NCI-H146 treated with DMSO at 0.1 percent for 48 hours (cell line): Measurements from ENCODE around the gene SPRY2.
"Not testable (repeated sequence)": the region's sequence is repeated elsewhere in the genome, so short reads cannot be mapped to it uniquely, and the experiment has no call there.

Experiments
- DNase-seq: peaks from one replicate; lab custom pipeline; 2025; ENCODE audit not compliant: unreplicated experiment; lab: John Stamatoyannopoulos, UW

Gene SPRY2

DNA sequence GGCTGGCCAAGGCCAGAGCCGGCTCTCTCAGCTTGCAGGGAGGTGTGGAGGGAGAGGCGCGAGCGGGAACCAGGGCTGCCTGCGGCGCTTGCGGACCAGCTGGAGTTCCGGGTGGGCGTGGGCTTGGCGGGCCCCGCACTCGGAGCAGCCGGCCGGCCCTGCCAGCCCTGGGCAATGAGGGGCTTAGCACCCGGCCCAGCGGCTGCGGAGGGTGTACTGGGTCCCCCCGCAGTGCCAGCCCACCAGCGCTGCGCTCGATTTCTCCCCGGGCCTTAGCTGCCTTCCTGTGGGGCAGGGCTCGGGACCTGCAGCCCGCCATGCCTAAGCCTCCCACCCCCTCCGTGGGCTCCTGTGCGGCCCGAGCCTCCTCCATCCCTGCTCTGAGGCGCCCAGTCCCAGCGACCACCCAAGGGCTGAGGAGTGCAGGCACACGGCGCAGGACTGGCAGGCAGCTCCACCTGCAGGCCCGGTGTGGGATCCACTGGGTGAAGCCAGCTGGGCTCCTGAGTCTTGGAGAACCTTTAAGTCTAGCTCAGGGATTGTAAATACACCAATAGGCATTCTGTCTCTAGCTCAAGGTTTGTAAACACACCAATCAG, 14.7 kb upstream of the SPRY2 start:
- not testable (repeated sequence) for DNase-seq

DNA sequence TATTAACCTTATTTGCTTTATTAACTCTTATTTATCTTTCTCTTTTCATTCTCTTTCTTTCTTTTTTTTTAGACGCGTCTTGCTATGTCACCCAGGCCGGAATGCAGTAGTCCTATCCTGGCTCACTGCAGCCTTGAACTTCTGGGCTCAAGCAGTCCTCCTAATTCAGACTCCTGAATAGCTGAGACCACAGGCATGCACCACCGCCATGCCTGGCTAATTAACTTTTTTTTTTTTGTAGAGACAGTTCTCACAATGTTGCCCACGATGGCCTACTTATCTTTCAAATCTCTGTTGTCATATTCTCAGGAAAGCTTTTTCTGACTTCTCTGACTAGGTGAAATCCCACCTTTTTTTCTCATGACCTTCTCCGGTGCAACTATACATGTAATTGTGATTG, 7.8 kb upstream of the SPRY2 start:
- DNase-seq: no peak

DNA sequence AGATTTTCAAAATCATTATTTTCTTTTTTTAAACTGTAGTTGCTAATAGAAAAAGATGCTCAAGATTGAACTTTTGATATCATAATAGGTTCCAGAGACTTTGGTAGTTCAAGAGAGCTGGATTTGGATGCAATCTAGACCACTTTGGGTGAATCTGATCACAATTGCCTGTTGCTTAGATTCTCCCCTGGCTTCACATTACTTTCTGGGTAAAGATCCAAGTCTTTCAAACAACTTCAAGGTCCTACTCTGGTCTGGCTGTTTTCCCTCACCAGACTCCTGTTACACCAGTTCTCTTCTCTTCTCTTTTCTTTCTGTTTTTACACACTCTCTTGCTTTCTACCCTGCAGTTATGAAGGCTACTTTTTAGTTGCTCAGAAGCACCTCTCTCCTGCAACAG, 7.4 kb upstream of the SPRY2 start:
- DNase-seq: no peak

DNA sequence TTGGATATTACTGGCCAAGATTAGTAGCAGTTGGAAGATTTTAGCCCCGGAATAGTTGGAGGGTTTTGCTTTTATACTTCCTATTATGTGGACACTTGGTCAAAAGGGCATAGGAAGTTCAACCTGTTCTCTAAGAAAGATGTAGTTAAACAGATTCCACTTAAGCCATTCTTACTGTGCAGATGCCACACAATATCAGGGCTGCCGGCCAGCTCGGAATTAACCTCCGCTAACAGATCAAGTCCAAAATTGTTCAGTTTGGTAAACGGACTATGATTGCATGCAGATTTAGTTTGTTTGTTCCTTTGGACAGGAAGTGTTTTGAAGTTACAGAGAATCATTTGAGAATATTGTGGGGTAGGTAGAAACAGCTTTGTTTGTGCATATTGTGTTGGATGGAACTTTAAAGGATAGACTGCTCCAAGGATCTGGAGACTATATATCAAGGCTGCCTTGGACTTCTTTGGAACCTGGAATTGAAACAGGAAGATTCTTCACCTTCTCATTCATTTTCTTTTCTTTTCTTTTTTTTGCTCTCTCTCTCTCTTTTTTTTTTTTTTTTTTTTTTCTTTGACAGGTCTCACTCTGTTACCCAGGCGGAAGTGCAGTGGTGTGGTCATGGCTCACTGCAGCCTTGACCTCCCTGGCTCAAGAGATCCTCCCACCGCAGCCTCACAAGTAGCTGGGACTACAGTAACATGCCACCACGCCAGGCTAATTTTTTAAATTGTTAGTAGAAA, 5.0 kb upstream of the SPRY2 start:
- no peak for DNase-seq

DNA sequence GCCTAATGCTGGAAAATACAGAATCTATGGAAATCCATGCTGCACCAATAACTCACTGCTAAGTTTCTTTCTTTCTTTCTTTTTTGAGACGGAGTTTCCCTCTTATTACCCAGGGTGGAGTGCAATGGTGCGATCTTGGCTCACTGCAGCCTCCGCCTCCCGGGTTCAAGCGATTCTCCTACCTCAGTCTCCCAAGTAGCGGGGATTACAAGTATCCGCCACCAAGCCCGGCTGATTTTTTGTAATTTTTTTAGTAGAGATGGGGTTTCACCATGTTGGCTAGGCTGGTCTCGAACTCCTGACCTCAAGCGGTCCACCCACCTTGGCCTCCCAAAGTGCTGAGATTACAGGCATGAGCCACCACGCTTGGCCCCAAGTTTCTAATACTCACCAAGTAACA, 3.1 kb upstream of the SPRY2 start:
- DNase-seq: not testable (repeated sequence)

DNA sequence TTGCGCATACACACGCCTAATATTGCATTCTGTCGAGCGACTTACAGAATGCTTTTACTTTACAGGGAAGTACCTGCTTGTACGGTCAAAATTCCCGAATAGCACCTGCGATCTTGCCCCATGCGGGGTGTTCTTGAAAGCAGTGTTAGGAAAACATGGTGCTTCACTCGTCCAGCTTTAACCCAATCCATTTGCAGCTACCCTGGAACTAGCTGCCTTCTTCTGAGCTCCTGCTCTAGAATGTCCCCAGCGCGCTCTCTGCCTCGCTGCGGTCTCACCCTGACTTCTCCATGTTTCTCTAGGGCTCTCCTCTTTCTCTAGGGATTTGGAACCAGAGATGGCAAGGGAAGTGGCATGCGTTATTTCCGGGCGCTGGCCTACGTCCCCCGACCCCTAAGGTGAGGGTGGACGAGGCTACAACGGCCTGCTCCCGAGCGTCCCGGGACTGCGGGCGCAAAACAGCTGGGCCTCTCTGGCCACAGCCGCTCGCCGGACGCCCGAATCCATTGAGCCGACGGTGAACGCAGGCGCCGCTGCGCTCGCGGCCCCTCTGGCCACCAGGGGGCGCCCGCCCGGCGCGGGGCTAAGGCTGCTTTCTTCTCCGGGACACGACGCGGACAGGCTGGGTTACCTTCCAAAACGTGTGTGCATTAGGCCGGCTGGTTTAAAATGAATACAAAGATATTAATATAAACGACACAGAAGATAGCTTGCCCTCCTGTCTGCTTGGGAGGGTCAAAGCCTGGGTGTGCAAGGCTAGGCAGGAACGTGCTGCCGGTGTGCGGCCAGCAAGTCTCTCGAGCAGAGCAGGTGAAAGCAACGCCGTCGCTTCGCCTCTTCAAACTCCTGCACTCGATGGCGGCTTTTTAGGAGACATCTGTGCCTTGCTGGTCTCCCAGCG, 1.8 kb upstream of the SPRY2 start:
- DNase-seq: no peak

DNA sequence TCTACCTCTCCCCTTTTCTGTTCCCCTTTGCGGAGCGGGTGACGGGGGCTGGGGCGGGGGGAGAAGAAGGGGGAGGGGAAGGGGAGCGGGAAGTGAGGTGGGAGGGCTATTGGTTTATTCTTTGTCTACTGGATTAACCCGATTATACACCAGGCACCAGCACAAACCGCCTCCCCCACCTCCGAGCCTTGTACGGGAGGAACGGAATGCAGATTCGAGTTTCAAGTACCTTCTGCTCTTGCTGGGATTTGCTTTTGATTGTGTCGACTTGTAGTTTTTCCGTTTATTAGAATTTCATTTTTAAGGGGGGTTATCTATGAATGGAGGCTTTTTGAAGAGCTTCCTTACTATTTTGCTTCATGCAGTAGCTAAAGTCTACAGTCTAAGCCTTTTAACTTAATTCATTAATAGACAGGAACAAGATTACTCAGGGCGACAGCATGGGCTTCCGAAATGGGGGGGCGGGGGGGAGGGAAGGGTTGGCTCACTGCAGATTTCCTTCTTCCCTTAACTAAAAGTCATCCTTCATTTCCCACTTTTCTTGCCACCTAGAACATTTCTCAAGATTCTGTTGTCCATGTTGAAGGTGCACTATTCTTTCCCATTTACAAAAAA, 937 bp upstream of the SPRY2 start:
- peak; percentile 22 for DNase-seq

DNA sequence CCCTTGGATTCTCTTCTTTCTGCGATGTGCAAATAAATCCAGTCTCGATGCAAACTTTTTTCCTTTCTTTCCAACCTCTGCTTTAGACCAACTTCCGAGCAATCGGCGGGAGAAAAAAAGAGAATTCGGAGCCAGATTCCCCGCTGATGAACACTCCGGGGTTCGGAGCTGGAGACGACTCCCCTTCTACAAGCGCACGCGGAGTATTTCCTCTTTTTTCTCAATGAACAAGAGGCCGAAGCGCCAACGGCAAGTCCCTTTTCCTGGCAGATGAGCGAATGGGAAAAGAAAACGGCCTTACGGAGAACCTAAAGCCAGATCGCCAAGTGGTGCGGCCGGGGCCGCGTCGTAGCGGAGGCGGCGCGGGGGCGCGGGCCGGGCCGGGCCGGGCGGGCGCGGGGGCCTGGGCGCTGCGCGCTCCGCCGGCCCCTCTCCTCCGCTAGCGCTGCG, 250 bp downstream of the SPRY2 start:
- DNase-seq: no peak

DNA sequence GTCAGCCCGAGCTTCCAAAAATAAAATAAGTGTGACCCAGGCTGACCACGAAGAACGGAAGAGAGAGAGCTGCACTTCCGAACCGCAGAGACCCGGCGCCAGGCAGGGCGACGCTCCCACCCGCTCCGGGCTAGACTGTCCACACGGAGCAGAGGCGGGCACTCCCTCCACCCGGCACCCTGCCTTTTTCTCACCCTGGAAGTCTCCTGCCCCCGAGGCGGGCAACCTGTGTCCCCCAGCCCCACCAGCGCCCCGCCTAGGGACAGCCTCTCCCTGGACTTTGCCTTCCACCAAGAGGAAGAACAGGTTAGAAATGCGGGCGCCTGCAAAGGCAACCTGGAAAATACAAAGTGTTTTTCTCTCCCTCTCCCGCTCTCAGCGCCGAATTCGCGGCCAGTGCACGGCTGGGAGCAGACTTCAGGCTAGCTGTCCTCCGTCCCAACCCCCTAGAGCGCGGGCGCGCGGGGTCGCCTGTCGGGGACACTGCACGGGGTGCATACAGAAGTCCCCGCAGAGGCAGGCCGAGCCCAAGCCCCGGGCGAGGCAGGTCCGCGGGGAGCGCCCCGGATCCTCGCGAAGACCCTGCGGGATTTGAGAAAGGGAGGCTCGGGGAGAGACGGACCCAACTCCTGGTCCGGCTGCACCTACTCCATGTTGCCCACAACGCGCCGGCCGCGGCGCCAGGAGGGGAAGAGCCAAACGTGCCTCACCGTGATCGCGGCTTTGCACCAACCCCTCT, 845 bp downstream of the SPRY2 start:
- peak; percentile 14 for DNase-seq

DNA sequence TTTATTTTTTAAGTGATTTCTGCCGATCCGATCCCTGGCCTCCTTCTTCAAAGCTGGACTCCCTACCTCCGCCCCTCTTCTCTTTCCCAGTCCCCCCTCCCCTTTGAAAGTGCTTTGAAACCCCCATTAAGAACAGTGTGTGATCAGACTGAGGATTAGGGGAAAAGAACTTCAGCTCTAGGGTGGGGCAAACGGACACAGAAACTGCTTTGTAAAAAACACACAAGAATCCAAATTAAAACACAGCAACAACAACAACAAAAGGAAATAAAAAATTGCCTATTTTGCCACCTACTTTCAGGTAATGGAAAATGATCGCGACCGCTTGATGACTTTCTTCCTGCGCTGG, 1.4 kb downstream of the SPRY2 start:
- no peak for DNase-seq

DNA sequence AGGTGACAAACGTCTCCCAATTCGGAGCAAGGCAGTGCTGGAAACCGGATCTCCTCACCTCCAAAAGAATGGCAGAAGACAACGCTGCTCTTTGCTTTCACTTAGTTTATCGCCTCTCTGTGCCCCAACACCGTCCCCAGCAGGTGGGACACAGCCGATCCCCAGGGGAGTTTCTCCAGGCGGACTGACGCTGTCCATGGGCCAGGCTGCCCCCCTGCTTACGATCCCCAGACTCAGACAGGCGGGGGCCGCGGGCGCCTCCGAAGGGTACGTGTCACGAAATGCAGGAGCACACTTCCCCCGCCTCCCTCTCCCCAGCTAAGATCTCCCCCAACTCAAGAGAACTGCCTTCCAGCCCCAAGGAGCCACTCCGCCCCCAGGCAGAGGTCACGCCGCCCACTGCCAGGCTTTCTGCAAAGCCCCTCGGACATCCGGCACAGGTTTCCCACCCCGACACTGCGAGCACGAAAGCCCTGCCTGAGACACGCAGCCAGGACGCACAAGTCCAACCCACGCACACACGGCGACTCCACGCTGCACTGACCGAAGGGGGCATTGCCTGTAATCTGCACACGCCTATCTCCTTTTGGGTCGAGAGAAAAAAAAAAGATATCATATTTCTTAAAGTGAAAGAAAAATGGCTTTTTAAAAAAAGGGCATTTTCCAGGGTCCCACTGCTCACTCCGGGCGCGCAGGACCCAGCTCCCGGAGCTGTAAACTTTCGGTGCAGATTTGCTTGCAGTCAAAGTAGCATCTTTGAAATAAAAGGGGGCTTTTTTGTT, 2.0 kb downstream of the SPRY2 start:
- no peak for DNase-seq

DNA sequence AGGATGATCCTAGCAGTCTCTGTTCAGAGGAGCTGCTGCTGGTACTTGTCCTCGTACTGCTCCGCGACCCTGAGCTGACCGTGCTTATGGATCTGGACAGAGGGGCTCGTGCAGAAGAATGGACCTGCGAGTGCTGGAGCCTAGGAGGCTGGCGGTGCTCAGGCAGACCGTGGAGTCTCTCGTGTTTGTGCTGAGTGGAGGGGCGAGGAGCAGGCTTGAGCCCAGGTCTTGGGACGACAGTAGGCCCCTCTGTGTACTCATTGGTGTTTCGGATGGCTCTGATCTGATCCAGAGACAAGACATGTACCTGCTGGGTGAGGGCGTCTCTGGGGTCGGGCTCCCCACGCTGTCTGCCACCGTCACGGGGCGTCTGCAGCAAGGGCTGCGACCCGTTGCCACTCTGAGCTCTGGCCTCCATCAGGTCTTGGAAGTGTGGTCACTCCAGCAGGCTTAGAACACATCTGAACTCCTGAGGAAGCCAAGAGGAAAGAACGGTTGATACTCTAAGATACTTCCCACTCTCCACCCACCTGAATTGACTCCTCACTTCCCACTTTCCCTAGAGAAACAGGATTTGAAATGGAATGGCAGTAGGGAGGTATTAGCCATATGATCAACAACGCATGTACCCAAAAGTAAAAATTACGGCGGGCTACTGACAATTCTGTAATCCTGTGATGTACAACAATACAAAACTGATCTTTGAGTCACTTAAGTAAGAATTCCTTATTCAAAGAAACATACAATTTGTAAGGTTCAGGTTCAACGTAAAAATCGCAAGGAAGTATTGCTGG, 3.4 kb downstream of the SPRY2 start:
- no peak for DNase-seq

DNA sequence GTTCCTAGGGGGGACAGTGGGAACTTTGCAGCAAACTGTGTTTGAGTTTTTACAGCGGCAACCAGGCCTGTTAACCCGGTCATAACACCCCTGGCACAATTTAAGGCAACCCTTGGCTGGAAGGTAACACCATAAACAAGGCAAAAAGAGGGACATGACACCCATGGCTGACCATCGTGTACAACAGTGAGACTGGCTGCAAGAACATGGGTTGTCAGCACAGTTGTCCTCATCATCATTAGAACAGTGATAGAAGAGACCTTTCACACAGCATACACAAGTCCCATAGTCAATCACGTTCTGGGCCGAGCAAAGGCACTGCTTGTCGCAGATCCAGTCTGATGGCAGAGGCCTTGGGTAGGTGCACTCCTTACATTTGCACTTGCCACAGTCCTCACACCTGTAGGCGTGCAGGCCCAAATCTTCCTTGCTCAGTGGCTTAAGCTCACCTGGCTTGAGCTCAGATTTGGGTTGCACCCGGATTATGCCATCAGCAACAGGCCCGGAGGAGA, 4.1 kb downstream of the SPRY2 start:
- DNase-seq: no peak

DNA sequence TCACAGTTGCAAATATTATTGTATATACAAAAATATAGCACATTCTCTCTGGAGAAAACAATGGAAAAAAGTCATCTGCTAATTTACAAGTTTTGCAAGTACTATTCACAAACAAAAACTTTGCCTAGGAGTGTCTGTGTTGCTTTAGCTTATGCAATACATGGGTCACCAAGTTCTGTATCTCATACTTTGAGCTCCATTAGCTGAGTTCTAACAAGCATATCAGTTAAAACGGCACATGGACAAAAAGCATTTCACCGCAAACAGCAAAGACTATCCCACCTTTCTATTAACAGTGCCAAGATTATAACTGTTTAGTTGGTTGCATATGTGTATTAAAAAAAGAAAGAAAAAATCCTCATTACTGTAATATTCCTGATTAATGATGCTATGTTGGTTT, 4.6 kb downstream of the SPRY2 start:
- no peak for DNase-seq

DNA sequence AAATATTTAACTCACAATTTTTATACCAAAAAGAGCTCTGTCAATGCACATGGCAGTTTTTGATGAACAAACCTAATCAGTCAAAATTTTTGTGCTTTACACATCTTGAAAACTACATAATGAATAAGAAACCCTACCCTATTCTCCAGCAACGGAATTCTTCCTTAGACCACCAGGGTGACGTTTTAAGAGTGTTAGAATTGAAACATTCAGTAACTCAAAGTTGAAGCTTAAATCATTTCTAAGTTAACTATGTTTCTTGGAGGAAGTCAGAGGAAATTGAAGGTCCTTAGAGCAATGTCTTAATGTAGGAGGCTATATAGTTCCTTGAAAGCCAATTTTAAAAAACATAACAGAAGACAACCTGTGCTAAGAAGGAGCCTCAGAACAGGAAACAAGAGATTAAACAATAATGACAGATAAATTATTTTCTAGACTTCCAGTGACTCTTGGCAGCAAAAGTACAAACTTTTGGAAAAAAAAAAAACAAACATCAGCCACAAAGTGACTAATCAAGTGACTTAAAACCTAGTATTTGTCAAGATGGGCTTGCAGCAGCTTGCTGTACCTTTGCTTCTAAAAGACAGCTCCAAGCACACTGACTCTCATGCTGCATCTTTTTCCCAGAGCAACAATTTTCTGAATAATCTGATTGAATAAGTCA, 6.2 kb downstream of the SPRY2 start:
- no peak for DNase-seq

DNA sequence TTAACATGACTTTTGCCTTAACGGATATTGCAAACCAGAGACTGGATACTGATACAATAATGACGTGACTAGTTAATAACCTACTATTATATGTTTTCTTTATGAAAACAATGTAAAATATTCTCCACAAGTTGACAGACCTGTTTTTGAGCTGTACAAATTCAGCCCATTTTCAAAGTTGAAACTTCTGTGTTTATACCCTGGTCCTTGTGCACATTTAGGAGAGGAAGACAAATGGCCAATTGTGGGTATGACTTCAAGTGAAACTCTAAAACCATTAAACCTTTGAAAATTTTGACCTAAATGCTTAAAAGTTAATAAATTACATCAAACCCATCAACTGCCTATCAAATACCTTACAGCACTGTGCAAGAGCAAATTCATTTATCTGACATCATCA, 8.9 kb downstream of the SPRY2 start:
- DNase-seq: no peak

DNA sequence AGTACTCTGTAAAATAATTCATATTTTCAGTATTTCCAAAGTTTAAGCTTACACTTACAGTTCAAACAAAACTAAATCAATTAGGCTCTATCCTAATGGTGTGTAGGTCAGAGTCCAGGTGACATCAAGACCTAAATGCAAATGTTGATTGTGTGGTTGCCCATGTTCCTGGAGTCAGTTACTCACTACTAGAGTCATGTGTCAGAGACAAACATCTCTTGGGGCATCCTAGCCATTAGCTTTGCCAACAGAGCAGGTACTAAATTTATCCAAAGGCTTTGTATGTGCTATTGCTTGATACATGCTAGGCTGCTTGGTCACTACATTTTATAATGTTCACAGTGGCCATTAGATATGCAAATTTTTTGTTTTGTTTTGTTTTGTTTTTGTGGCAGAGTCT, 11.7 kb downstream of the SPRY2 start:
- no peak for DNase-seq

DNA sequence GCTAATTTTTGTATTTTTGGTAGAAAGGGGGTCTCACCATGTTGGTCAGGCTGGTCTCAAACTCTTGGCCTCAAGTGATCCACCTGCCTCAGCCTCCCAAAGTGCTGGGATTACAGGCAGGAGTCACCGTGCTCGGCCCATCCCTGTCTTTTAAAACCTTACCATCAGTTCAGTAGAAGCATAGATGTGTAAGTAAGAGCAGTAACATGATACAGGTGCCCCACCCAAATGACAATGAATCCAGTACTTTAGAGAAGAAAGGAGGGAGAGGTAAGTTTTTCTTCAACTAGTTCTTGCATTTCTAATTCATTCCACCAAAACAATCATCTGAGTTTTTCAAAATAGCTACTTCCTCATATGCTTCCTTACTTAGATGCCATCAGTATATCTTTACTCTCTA, 21.9 kb downstream of the SPRY2 start:
- no peak for DNase-seq
